Erythroblast (primary cell): Measurements from ENCODE around the gene RRAGC.

Source experiments
- GATA1 ChIP-seq: IDR thresholded peaks from 2 replicates; pipeline ENCODE4 v1.6.1; 2011; ENCODE audit warnings: low read depth, mild to moderate bottlenecking, control low read depth, low read length, moderate library complexity
- POLR2A ChIP-seq: IDR thresholded peaks from 2 replicates; pipeline ENCODE4 v1.6.1; 2011; ENCODE audit warnings: mild to moderate bottlenecking, low read length

DNA sequence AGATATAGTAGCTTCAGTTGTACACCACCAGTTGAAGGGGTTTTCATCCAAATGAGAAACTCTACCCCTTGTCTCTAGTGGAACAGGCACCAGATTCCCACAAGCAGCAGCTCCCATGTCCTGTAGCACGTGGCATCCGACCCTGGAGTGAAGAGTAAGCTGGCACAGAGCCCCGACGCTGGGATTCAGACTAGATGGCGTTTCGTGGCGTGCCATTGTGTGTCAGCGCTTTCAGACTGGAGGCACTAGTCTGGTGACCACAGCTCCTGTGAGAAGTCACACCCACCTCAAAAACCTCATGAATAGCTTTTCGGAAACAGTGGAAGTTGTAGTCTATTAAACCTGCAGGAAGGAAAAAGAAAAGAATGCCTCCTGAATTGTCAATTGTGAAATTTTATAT lies 20.2 kb downstream of the RRAGC start:
- TF ChIP-seq POLR2A (no peak), GATA1 (no peak)
